ENCODE results near the gene CCDC85C. TPM values are rescaled to one million over a fixed set of nuclear protein-coding genes. Genes with fewer than 3 reads are reported as not detected.

The CCDC85C gene
- polyA plus RNA-seq, 1 of the 3 experiments (the other 2 are of a cell fraction): 9.6 TPM

GRCh38 chr14:99532310-99532709 lies 71.7 kb downstream of the CCDC85C start:
- H3K9ac ChIP-seq: no peak overlapping the region
- POLR2A ChIA-PET: no interaction called here
- peaks cover 37 to 41% of the 10 kb centered on the region in 2 experiments; a peak in 3 of 4 replicates for H3K4me1 ChIP-seq (ENCODE audit: control insufficient read depth in 1 of 2, insufficient read depth in 2 of 2, low read depth in 1 of 2, low read length in 1 of 2)
- DNase-seq: no peak
- H3K9me2 ChIP-seq: no peaks in the 10 kb centered on the region
- H3F3A ChIP-seq (replicated peaks; ENCODE audit: insufficient read depth): no peaks in the 10 kb centered on the region
- H3K79me2 ChIP-seq (ENCODE audit: insufficient read depth): peaks cover 50% of the 10 kb centered on the region
- no peaks in the 10 kb centered on the region for H3K9me3 ChIP-seq
- peak overlapping the region in 1 of 2 experiments; percentile 60; a peak in 1 of 4 replicates for H3K27ac ChIP-seq (ENCODE audit: low read depth in 2 of 2, low read length in 1 of 2)
- 83% methylated on average over 4 of the region's 5 CpGs for WGBS (ENCODE audit: low lambda C conversion rate)
- no peak overlapping the region for H3K4me3 ChIP-seq (ENCODE audit: low read depth in 2 of 2, low read length in 1 of 2)
- H4K20me1 ChIP-seq (ENCODE audit: insufficient read depth): no peaks in the 10 kb centered on the region
- no peaks in the 10 kb centered on the region for H3K36me3 ChIP-seq (replicated peaks in 1 of 2; ENCODE audit: control insufficient read depth in 1 of 2, insufficient read depth in 2 of 2, low read length in 1 of 2)
- CTCF ChIA-PET: interaction anchor here (1.5 kb wide), 1 partner anchor 14 kb away, joined by 4 read pairs; no protein-coding TSS in a partner anchor
- no peak overlapping the region for H2AFZ ChIP-seq (ENCODE audit: low read depth)
- H3K4me2 ChIP-seq: peak overlapping the region; percentile 55; the same call in 1 of the 2 replicates
- no peaks in the 10 kb centered on the region for H3K27me3 ChIP-seq (ENCODE audit: insufficient read depth)
- TF ChIP-seq EP300 (IDR thresholded peaks at IDR 0.05; ENCODE audit: borderline replicate concordance in 1 of 2, low read depth in 1 of 2, low read length in 1 of 2): no peak
- TF ChIP-seq RXRA (IDR thresholded peaks at IDR 0.05; ENCODE audit: borderline replicate concordance, low read depth): no peak
- TF ChIP-seq MAX (IDR thresholded peaks at IDR 0.05; ENCODE audit: low read depth): no peak
- TF ChIP-seq TAF1 (IDR thresholded peaks at IDR 0.05; ENCODE audit: borderline replicate concordance, low read depth, low read length): no peak
- TF ChIP-seq MXI1 (IDR thresholded peaks at IDR 0.05; ENCODE audit: low read depth, low read length): no peak
- TF ChIP-seq GATA2 (CRISPR knock-in tag; IDR thresholded peaks at IDR 0.05): no peak
- TF ChIP-seq NRF1 (IDR thresholded peaks at IDR 0.05; ENCODE audit: low read depth, low read length): no peak
- TF ChIP-seq ZBTB33 (IDR thresholded peaks at IDR 0.05; ENCODE audit: borderline replicate concordance, low read depth): no peak
- no peak for TF ChIP-seq FOXJ3 (CRISPR knock-in tag; IDR thresholded peaks at IDR 0.05)
- no peak for TF ChIP-seq TCF12 (IDR thresholded peaks at IDR 0.05)
- TF ChIP-seq YY1 (IDR thresholded peaks at IDR 0.05; ENCODE audit: low read depth): no peak

- H3K79me2 ChIP-seq (ENCODE audit: insufficient read depth): peaks cover 42% of the 10 kb centered on the region; the same call in 1 of the 2 replicates
- no peak overlapping the region for H3K9ac ChIP-seq
- H3K4me2 ChIP-seq: peak overlapping the region; percentile 55; the same call in 1 of the 2 replicates
- no peaks in the 10 kb centered on the region for H3K9me3 ChIP-seq
- POLR2A ChIA-PET: no interaction called here
- H4K20me1 ChIP-seq (ENCODE audit: insufficient read depth): no peaks in the 10 kb centered on the region
- H3K9me2 ChIP-seq: no peaks in the 10 kb centered on the region
- no peak overlapping the region for H2AFZ ChIP-seq (ENCODE audit: low read depth)
- TF ChIP-seq TCF12 (IDR thresholded peaks at IDR 0.05) (peak; percentile 43; the same call in 1 of the 2 replicates), CHD2 (IDR thresholded peaks at IDR 0.05; ENCODE audit: low read length, partially characterized antibody) (no peak), FOSL2 (IDR thresholded peaks at IDR 0.05; ENCODE audit: borderline replicate concordance, low read depth) (peak; percentile 49; the same call in 1 of the 2 replicates)
- CTCF ChIA-PET: interaction anchor here (1.5 kb wide), 1 partner anchor 14 kb away, joined by 4 read pairs; no protein-coding TSS in a partner anchor
- H3K36me3 ChIP-seq (replicated peaks in 1 of 2; ENCODE audit: control insufficient read depth in 1 of 2, insufficient read depth in 2 of 2, low read length in 1 of 2): no peaks in the 10 kb centered on the region
- no peaks in the 10 kb centered on the region for H3K27me3 ChIP-seq (ENCODE audit: insufficient read depth)
- WGBS (ENCODE audit: low lambda C conversion rate): 58% methylated on average over 14 of the region's 14 CpGs
- no peaks in the 10 kb centered on the region for H3F3A ChIP-seq (replicated peaks; ENCODE audit: insufficient read depth)
- H3K4me1 ChIP-seq (ENCODE audit: control insufficient read depth in 1 of 2, insufficient read depth in 2 of 2, low read depth in 1 of 2, low read length in 1 of 2): peaks cover 30 to 41% of the 10 kb centered on the region in 2 experiments; a peak in 3 of 4 replicates
- no peak overlapping the region for H3K4me3 ChIP-seq (ENCODE audit: low read depth in 2 of 2, low read length in 1 of 2)
- DNase-seq: no peak
- H3K27ac ChIP-seq (ENCODE audit: low read depth in 2 of 2, low read length in 1 of 2): peak overlapping the region in 1 of 2 experiments; percentile 60; a peak in 2 of 4 replicates
These were observed 72.5 kb downstream of the CCDC85C start for GRCh38 chr14:99531251-99532096.
